ENCODE results near the gene CLDN19. TPM values are rescaled to one million over a fixed set of nuclear protein-coding genes. Genes with fewer than 3 reads are reported as not detected.

The CLDN19 gene
- total RNA-seq, 4 donors from 2014 or later: 1.5 TPM; not detected in 3

GRCh38 chr1:42703888-42704464, 36.1 kb downstream of the CLDN19 start:
- Histone ChIP-seq H3K4me3 (no peak overlapping the region), H3K36me3 (peaks cover 4 to 99% of the 10 kb centered on the region in 2 donors), H3K9me3 (no peaks in the 10 kb centered on the region), H3K27ac (no peak overlapping the region), H3K4me1 (no peaks in the 10 kb centered on the region), H3K27me3 (no peaks in the 10 kb centered on the region)
- WGBS, 2 donors (ENCODE audit: low coverage in 1 of 2): 84 to 100% methylated on average over 4 to 6 of the region's 7 CpGs
- ATAC-seq: no peak
- TF ChIP-seq POLR2AphosphoS5 (IDR thresholded peaks at IDR 0.05) (no peak), CTCF (IDR thresholded peaks at IDR 0.05) (no peak), POLR2A (IDR thresholded peaks at IDR 0.05) (no peak), EP300 (IDR thresholded peaks at IDR 0.05) (no peak)

GRCh38 chr1:42700006-42700405, 40.0 kb downstream of the CLDN19 start:
- Histone ChIP-seq H3K27ac (no peak overlapping the region), H3K27me3 (no peaks in the 10 kb centered on the region), H3K4me1 (peaks cover 0 to 3% (median 0%) of the 10 kb centered on the region in 3 donors), H3K36me3 (peaks cover 7 to 98% of the 10 kb centered on the region in 2 donors), H3K9me3 (no peaks in the 10 kb centered on the region), H3K4me3 (no peak overlapping the region)
- ATAC-seq: no peak
- TF ChIP-seq POLR2A (IDR thresholded peaks at IDR 0.05) (no peak), POLR2AphosphoS5 (IDR thresholded peaks at IDR 0.05) (no peak), CTCF (IDR thresholded peaks at IDR 0.05) (no peak)

- no peak for TF ChIP-seq EP300 (IDR thresholded peaks at IDR 0.05)
- TF ChIP-seq POLR2AphosphoS5 (IDR thresholded peaks at IDR 0.05): no peak
- no peak for TF ChIP-seq CTCF (IDR thresholded peaks at IDR 0.05)
- no peak for TF ChIP-seq POLR2A (IDR thresholded peaks at IDR 0.05)
- H3K9me3 ChIP-seq: no peaks in the 10 kb centered on the region
- peaks cover 0 to 15% (median under 1%) of the 10 kb centered on the region in 3 donors for H3K4me1 ChIP-seq
- H3K27ac ChIP-seq: no peak overlapping the region
- peaks cover 7 to 81% of the 10 kb centered on the region in 2 donors for H3K36me3 ChIP-seq
- WGBS, 2 donors (ENCODE audit: low coverage in 1 of 2): 86 to 91% methylated on average over 4 of the region's 4 CpGs
- ATAC-seq: no peak
- H3K4me3 ChIP-seq: no peak overlapping the region
- H3K27me3 ChIP-seq: no peaks in the 10 kb centered on the region
These were observed 41.8 kb downstream of the CLDN19 start for GRCh38 chr1:42698081-42698813.

DNA sequence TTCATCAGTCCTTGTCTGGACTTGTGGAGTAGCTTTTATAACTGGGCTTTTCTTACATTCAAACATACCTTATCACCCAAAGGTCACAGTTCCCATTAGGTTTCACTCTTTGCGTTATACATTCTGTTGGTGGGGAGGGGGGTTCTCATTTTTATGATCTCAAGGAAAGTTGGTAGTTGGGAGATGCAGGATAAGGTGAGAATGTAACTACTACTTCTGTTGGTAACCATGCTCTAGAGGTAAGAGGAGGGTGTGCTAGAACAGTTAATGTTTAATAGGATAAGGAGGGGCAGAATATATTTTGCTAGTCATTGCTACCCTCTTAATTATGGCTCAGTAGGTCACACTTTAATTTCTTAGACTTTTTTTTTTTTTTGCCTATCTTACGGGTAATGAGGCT, 47.1 kb downstream of the CLDN19 start:
- Histone ChIP-seq H3K4me1 (peaks cover 12 to 69% (median 16%) of the 10 kb centered on the region in 3 donors), H3K36me3 (peaks cover 3 to 28% of the 10 kb centered on the region in 2 donors), H3K4me3 (no peak overlapping the region), H3K27ac (no peak overlapping the region), H3K27me3 (no peaks in the 10 kb centered on the region), H3K9me3 (no peaks in the 10 kb centered on the region)
- 90 to 91% methylated on average over 1 to 2 of the region's 2 CpGs for WGBS, 2 donors (ENCODE audit: low coverage in 1 of 2)
- TF ChIP-seq POLR2AphosphoS5 (IDR thresholded peaks at IDR 0.05) (no peak), CTCF (IDR thresholded peaks at IDR 0.05) (no peak), POLR2A (IDR thresholded peaks at IDR 0.05) (no peak), EP300 (IDR thresholded peaks at IDR 0.05) (no peak)
- ATAC-seq: no peak

DNA sequence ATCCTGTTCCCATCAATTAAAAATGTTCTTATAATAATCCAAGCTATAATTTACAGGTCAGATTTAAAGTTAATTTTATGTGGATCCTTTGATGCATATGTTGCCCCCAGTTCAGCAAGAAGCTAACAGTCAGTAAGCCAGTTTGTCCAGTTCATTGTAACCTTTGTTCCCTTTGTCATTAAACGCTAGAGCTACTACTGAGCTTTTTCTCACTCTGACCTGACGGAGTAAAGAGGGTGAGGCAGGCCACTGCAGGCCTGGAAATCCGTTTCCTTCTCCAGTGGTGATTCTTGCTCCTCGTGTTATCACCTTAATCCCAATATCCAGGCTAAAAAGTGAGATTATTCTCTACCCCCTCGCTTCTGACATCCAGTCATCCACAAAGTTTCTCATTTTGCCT, 47.6 kb downstream of the CLDN19 start:
- ATAC-seq: no peak
- TF ChIP-seq EP300 (IDR thresholded peaks at IDR 0.05) (no peak), CTCF (IDR thresholded peaks at IDR 0.05) (no peak), POLR2A (IDR thresholded peaks at IDR 0.05) (no peak), POLR2AphosphoS5 (IDR thresholded peaks at IDR 0.05) (no peak)
- Histone ChIP-seq H3K4me3 (no peak overlapping the region), H3K9me3 (no peaks in the 10 kb centered on the region), H3K4me1 (peaks cover 12 to 73% (median 16%) of the 10 kb centered on the region in 3 donors), H3K36me3 (peaks cover under 1 to 23% of the 10 kb centered on the region in 2 donors), H3K27me3 (no peaks in the 10 kb centered on the region), H3K27ac (no peak overlapping the region)
- 40 to 65% methylated on average over 4 to 5 of the region's 5 CpGs for WGBS, 2 donors (ENCODE audit: low coverage in 1 of 2)

Measured in gastroesophageal sphincter (tissue), 4 donors.